Right lobe of liver (tissue), 6 donors: ENCODE measurements around the gene MCL1. TPM values are rescaled to one million over a fixed set of nuclear protein-coding genes. Genes with fewer than 3 reads are reported as not detected.
A peak's percentile ranks its signal among the peaks of the same experiment; 100 is the strongest.

Experiments
- ATAC-seq, 4 donors: fragments of 200-7000 bp; cut with Tn5 transposase; one replicate each; pipeline ENCODE4 v1.9.1; 2020; ENCODE audit warnings: mild to moderate bottlenecking in 4 of 4, moderate library complexity in 4 of 4
- DNase-seq, 3 donors: peaks; one replicate each; pipeline ENCODE4 v3.0.0-alpha.2; 2020
- H3K27ac ChIP-seq, 3 donors: fragments of 200-600 bp; one replicate each; pipeline ENCODE4 v1.8.0; 2022
- H3K27me3 ChIP-seq, 2 donors: fragments of 200-600 bp; one replicate each; pipeline ENCODE4 v1.8.0; 2022
- H3K36me3 ChIP-seq, 4 donors: fragments of 200-600 bp; sonication (generic) in 1 of 4; one replicate each; pipeline versions ENCODE4 v1.5.1 to v1.8.0; 2017 to 2022; ENCODE audit warnings: control low read depth in 1 of 4
- H3K4me1 ChIP-seq, 4 donors: fragments of 200-600 bp; sonication (generic) in 1 of 4; one replicate each; pipeline versions ENCODE4 v1.5.1 to v1.8.0; 2017 to 2022; ENCODE audit warnings: control low read depth in 1 of 4
- H3K4me3 ChIP-seq, 3 donors: fragments of 200-600 bp; one replicate each; pipeline ENCODE4 v1.8.0; 2022
- H3K9me3 ChIP-seq, 4 donors: fragments of 200-600 bp; sonication (generic) in 1 of 4; one replicate each; pipeline versions ENCODE4 v1.5.1 to v1.8.0; 2017 to 2022; ENCODE audit warnings: control low read depth in 1 of 4
- POLR2A ChIP-seq: fragments of 450-650 bp; IDR thresholded peaks from one replicate; pipeline ENCODE4 v1.6.1; 2017; ENCODE audit warnings: antibody characterized with exemption, mild to moderate bottlenecking
- WGBS: methylation state at CpG from one replicate; pipeline ENCODE4 v1.1.6; 2018; ENCODE audit warnings: low coverage, low lambda C conversion rate; ENCODE audit not compliant: insufficient coverage; ENCODE audit errors: missing lambda C conversion rate; 5-methylcytosine and 5-hydroxymethylcytosine counted together
- intact Hi-C, 2 donors: fragments of 100-400 bp; cut with DNase I; formaldehyde crosslinking; loops; one replicate each; pipeline versions ENCODE4 v1.11.2 to v1.14.1; 2022
- total RNA-seq, 6 experiments: library from RNA; depleted of rRNA in 2 of 6; stranded (reverse); fragments of >200 nt in 2 of 6; fragmentation: NEBNext Ultra II Directional in 3 of 6; extraction: Animal tissue kit (Norgen Biotek cat#: 25700) in 3 of 6; gene quantifications; one replicate each; pipeline versions ENCODE4 v1.1.0 to v1.2.4, GENCODE V29; 2016 to 2023
- TF ChIP-seq, protein P1 (sequence below), 4 donors: fragments of 200-600 bp in 3 of 4; fragments of 450-650 bp in 1 of 4; IDR thresholded peaks; one replicate each; pipeline versions ENCODE4 v1.5.1 to v1.8.0; 2016 to 2022; ENCODE audit warnings: antibody characterized with exemption in 4 of 4, mild to moderate bottlenecking in 2 of 4
- donor health status: DM: no; HTN: yes; CAD: no.
- donor health status: DM: no; HTN: no; CAD: no.
- donor health status: DM: no; HTN: no; CAD: no.
- donor health status: DM: no; HTN: yes; CAD: no.
- donor health status: DM: no; HTN: yes; CAD: no.

Gene MCL1
- total RNA-seq, 6 experiments from 2014 or later, result 83.6 to 266 (median 158) TPM

DNA sequence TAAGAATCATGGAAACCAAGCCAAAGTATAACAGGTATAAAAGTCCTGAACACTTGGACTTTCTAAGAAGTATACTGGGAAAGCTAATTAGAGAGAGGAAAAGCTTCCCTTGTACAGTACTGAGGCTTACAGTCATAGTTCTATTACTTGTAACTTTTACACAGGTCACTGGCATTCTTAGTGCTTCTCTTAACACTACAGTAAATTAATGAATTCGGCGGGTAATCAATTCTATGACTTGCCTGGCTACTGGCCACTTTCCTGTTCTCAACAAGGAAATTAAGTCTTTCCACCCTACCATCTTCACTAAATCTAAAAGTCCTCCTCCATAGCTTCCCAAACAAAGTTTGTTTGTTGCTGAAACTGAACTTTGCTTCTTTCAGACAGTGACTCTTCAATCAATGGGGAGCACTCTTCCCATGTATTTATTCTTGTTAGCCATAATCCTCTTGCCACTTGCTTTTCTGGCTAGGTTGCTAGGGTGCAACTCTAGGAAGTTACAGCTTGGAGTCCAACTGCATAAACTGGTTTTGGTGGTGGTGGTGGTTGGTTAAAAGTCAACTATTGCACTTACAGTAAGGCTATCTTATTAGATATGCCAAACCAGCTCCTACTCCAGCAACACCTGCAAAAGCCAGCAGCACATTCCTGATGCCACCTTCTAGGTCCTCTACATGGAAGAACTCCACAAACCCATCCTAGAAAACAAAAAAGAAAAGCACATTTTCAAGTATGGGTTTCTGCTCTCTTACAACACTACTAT lies 2.4 kb downstream of the MCL1 start:
- intact Hi-C loops, result loop anchor here in 1 of 2 donors (5.0 kb wide), 1 partner anchor 35 kb away; no protein-coding TSS in a partner anchor
- WGBS, result 7% methylated on average over 2 of the region's 2 CpGs
- H3K4me1 ChIP-seq, result peaks cover 0 to 37% (median 13%) of the 10 kb centered on the region in 4 donors
- H3K27me3 ChIP-seq, result no peaks in the 10 kb centered on the region
- ATAC-seq, result peak in 2 of 4 donors; percentile 1 to 12
- H3K36me3 ChIP-seq, result peaks cover 22 to 55% (median 42%) of the 10 kb centered on the region in 4 donors
- no peak for DNase-seq
- peak; percentile 63 for TF ChIP-seq POLR2A
- TF ChIP-seq, protein P1, sequence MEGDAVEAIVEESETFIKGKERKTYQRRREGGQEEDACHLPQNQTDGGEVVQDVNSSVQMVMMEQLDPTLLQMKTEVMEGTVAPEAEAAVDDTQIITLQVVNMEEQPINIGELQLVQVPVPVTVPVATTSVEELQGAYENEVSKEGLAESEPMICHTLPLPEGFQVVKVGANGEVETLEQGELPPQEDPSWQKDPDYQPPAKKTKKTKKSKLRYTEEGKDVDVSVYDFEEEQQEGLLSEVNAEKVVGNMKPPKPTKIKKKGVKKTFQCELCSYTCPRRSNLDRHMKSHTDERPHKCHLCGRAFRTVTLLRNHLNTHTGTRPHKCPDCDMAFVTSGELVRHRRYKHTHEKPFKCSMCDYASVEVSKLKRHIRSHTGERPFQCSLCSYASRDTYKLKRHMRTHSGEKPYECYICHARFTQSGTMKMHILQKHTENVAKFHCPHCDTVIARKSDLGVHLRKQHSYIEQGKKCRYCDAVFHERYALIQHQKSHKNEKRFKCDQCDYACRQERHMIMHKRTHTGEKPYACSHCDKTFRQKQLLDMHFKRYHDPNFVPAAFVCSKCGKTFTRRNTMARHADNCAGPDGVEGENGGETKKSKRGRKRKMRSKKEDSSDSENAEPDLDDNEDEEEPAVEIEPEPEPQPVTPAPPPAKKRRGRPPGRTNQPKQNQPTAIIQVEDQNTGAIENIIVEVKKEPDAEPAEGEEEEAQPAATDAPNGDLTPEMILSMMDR (IDR thresholded peaks at IDR 0.05), result no peak
- peak overlapping the region; percentile 96 to 99 (median 99) for H3K27ac ChIP-seq
- H3K9me3 ChIP-seq, result no peaks in the 10 kb centered on the region
- H3K4me3 ChIP-seq, result peak overlapping the region; percentile 61 to 99 (median 63)

DNA sequence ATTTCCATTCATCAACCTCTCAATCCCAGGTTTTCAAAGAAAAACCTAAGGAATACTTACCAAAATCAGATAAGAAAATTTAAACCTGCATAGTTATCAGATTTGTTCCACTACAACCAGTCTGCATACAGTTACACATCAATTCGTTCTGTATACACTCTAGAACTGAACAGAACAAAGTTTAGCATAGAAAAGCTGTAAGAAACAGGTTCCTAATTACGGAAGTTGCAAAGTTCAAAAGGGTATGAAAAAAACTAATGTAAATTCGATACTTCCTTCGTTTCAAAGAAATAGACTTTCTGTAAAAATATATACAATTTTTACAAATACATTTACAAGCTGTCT lies 3.1 kb downstream of the MCL1 start:
- Histone ChIP-seq H3K4me1 (peaks cover 0 to 39% (median 14%) of the 10 kb centered on the region in 4 donors), H3K9me3 (no peaks in the 10 kb centered on the region), H3K27me3 (no peaks in the 10 kb centered on the region), H3K27ac (peak overlapping the region; percentile 96 to 99 (median 99)), H3K36me3 (peaks cover 22 to 55% (median 43%) of the 10 kb centered on the region in 4 donors), H3K4me3 (peak overlapping the region; percentile 61 to 99 (median 63))
- intact Hi-C loops, result loop anchor here in 1 of 2 donors (5.0 kb wide), 1 partner anchor 36 kb away; no protein-coding TSS in a partner anchor
- DNase-seq (no peak), ATAC-seq (no peak)
- 0% methylated on average over 4 of the region's 4 CpGs for WGBS
- TF ChIP-seq, protein P1 (IDR thresholded peaks at IDR 0.05), result no peak
- TF ChIP-seq POLR2A, result no peak

- intact Hi-C loops, result loop anchor here in 1 of 2 donors (5.0 kb wide), 1 partner anchor 37 kb away; no protein-coding TSS in a partner anchor
- Histone ChIP-seq H3K27me3 (no peaks in the 10 kb centered on the region), H3K4me3 (peak overlapping the region; percentile 61 to 99 (median 63)), H3K27ac (peak overlapping the region; percentile 96 to 99 (median 99)), H3K4me1 (peaks cover 0 to 43% (median 16%) of the 10 kb centered on the region in 4 donors), H3K9me3 (no peaks in the 10 kb centered on the region), H3K36me3 (peaks cover 22 to 55% (median 43%) of the 10 kb centered on the region in 4 donors)
- peak; percentile 2 to 41 (median 34) for ATAC-seq
- DNase-seq, result no peak
- TF ChIP-seq POLR2A, result peak; percentile 56
- TF ChIP-seq, protein P1 (IDR thresholded peaks at IDR 0.05), result no peak
- WGBS, result 18% methylated on average over 1 of the region's 1 CpG
These were observed 3.7 kb downstream of the MCL1 start for GRCh38 chr1:150575518-150576366.

DNA sequence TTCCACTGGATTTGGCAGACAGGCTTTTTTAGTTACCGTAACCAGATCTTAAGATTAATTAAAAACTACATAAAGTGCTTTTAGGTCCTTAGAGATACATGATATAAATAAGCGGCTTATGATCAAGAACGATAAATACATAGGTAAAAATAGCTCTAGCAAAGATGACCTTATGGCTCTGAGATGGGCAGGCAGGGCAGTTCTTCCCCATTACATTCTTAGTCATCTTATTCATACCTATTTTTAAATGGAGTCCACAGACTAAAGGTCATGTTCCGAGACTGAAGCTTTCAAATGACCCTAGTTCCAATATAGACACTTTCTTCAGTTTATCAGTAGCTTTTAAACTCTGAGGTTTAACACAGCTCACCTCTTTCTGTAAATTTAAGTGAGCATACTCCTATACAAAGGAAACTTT lies 4.3 kb downstream of the MCL1 start:
- intact Hi-C loops, result loop anchor here in 1 of 2 donors (5.0 kb wide), 1 partner anchor 37 kb away; no protein-coding TSS in a partner anchor
- Histone ChIP-seq H3K9me3 (no peaks in the 10 kb centered on the region), H3K27me3 (no peaks in the 10 kb centered on the region), H3K4me3 (peak overlapping the region; percentile 61 to 99 (median 63)), H3K36me3 (peaks cover 22 to 55% (median 43%) of the 10 kb centered on the region in 4 donors), H3K27ac (peak overlapping the region; percentile 96 to 99 (median 99)), H3K4me1 (peaks cover 0 to 45% (median 17%) of the 10 kb centered on the region in 4 donors)
- no peak for DNase-seq
- TF ChIP-seq, protein P1 (IDR thresholded peaks at IDR 0.05), result no peak
- TF ChIP-seq POLR2A, result peak; percentile 59
- 10% methylated on average over 4 of the region's 4 CpGs for WGBS
- peak in 1 of 4 donors; percentile 4 for ATAC-seq
